H1 (cell line): ENCODE data around the gene TMEM232. TPM values are rescaled to one million over a fixed set of nuclear protein-coding genes. Genes with fewer than 3 reads are reported as not detected.
"Not testable (repeated sequence)": the region's sequence is repeated elsewhere in the genome, so short reads cannot be mapped to it uniquely, and the experiment has no call there.

ENCODE experiments used
- CTCF ChIA-PET: fragments of 300-600 bp; sonication (Branson Sonifier 250); formaldehyde crosslinking; loops from one replicate; lab custom pipeline; 2021; ENCODE audit not compliant: partially characterized antibody; lab: Charles Lee
- POLR2A ChIA-PET: fragments of 300-600 bp; sonication (Branson Sonifier 250); formaldehyde crosslinking; loops from one replicate; lab custom pipeline; 2021; ENCODE audit warnings: inconsistent platforms; ENCODE audit not compliant: partially characterized antibody; lab: Charles Lee
- DNase-seq, 2 experiments: peaks; one replicate each; pipeline versions ENCODE4 v3.0.0 to v3.0.0-alpha.2; 2010 to 2022; ENCODE audit warnings: low spot score in 2 of 2, low read depth in 1 of 2, mixed read lengths in 1 of 2
- FAIRE-seq: peaks from 2 replicates; lab custom pipeline; 2011; peaks lifted over from hg19 to GRCh38; lab: Jason Lieb, UNC
- H2AFZ ChIP-seq: 2 replicates; pipeline ENCODE4 v1.8.1; 2012; ENCODE audit warnings: low read length, inconsistent platforms
- H2AK5ac ChIP-seq: 2 replicates; pipeline ENCODE4 v1.6.1; 2013; ENCODE audit warnings: low read depth, low read length
- H2BK120ac ChIP-seq: replicated peaks from 2 replicates; pipeline ENCODE3; 2013; ENCODE audit warnings: low read depth, low read length, inconsistent platforms
- H2BK12ac ChIP-seq: 2 replicates; pipeline ENCODE4 v1.6.1; 2013; ENCODE audit warnings: low read depth, low read length
- H2BK15ac ChIP-seq: 2 replicates; pipeline ENCODE4 v1.6.1; 2013; ENCODE audit warnings: low read length
- H2BK20ac ChIP-seq: 2 replicates; pipeline ENCODE4 v1.6.1; 2013; ENCODE audit warnings: low read length
- H2BK5ac ChIP-seq: 2 replicates; pipeline ENCODE4 v1.6.1; 2013; ENCODE audit warnings: low read depth, low read length
- H3K14ac ChIP-seq: 2 replicates; pipeline ENCODE4 v1.6.1; 2013; ENCODE audit warnings: inconsistent platforms; ENCODE audit not compliant: insufficient read length
- H3K18ac ChIP-seq: 2 replicates; pipeline ENCODE4 v1.6.1; 2013; ENCODE audit warnings: low read length; ENCODE audit errors: extremely low read depth
- H3K23ac ChIP-seq: 2 replicates; pipeline ENCODE4 v1.6.1; 2013; ENCODE audit warnings: inconsistent platforms; ENCODE audit not compliant: insufficient read length
- H3K23me2 ChIP-seq: 2 replicates; pipeline ENCODE4 v1.6.1; 2013; ENCODE audit warnings: low read depth, low read length
- H3K27ac ChIP-seq: 2 replicates; pipeline ENCODE4 v1.6.1; 2011; ENCODE audit warnings: low read depth, low read length, inconsistent platforms
- H3K27me3 ChIP-seq, 4 experiments: replicated peaks in 1 of 4; 1 replicate in 1 of 4; 2 replicates in 3 of 4; pipeline versions ENCODE4 v1.6.1 to v1.8.1; 2011 to 2013; ENCODE audit warnings: low read length in 3 of 4, mild to moderate bottlenecking in 3 of 4, inconsistent platforms in 2 of 4, mixed read lengths in 2 of 4, moderate library complexity in 1 of 4; ENCODE audit not compliant: control insufficient read depth in 3 of 4, insufficient read depth in 3 of 4; ENCODE audit errors: extremely low read depth in 1 of 4
- H3K36me3 ChIP-seq, 4 experiments: 2 replicates each; pipeline versions ENCODE4 v1.6.1 to v1.8.1; 2011 to 2013; ENCODE audit warnings: mild to moderate bottlenecking in 4 of 4, low read length in 3 of 4, moderate library complexity in 2 of 4, control low read depth in 1 of 4, inconsistent platforms in 1 of 4; ENCODE audit not compliant: insufficient read depth in 4 of 4, control insufficient read depth in 2 of 4
- H3K4ac ChIP-seq: replicated peaks from 2 replicates; pipeline ENCODE3; 2013; ENCODE audit warnings: low read length, low read depth, mixed read lengths, inconsistent platforms; ENCODE audit not compliant: insufficient read length
- H3K4me1 ChIP-seq, 4 experiments: replicated peaks in 1 of 4; 1 replicate in 1 of 4; 2 replicates in 3 of 4; pipeline versions ENCODE4 v1.6.1 to v1.8.1; 2011 to 2013; ENCODE audit warnings: low read length in 3 of 4, inconsistent platforms in 2 of 4, mixed read lengths in 1 of 4; ENCODE audit not compliant: insufficient read depth in 4 of 4, control insufficient read depth in 3 of 4
- H3K4me2 ChIP-seq, 2 experiments: 2 replicates each; pipeline versions ENCODE4 v1.6.1 to v1.8.1; 2011 to 2013; ENCODE audit warnings: low read depth in 2 of 2, low read length in 2 of 2, control low read depth in 1 of 2, inconsistent platforms in 1 of 2, mild to moderate bottlenecking in 1 of 2; ENCODE audit not compliant: insufficient read depth in 1 of 2
- H3K4me3 ChIP-seq, 4 experiments: fragments of 200-600, 300-600 bp in 1 of 4; sonication (generic), shearing (Covaris generic), sonication (Bioruptor Twin) in 1 of 4; 2 replicates each; pipeline versions ENCODE4 v1.5.1 to v1.8.1; 2011 to 2016; ENCODE audit warnings: low read length in 4 of 4, low read depth in 3 of 4, control low read depth in 2 of 4, inconsistent platforms in 2 of 4, mild to moderate bottlenecking in 2 of 4, mixed read lengths in 1 of 4, moderate library complexity in 1 of 4; ENCODE audit not compliant: insufficient read depth in 2 of 4; ENCODE audit errors: extremely low read depth in 1 of 4
- H3K56ac ChIP-seq: replicated peaks from 2 replicates; pipeline ENCODE3; 2013; ENCODE audit warnings: low read depth, mild to moderate bottlenecking, mixed read lengths, low read length, inconsistent platforms; ENCODE audit not compliant: insufficient read length
- H3K79me1 ChIP-seq: 2 replicates; pipeline ENCODE4 v1.6.1; 2013; ENCODE audit warnings: low read depth, low read length, control low read depth
- H3K79me2 ChIP-seq, 2 experiments: 2 replicates each; pipeline versions ENCODE4 v1.6.1 to v1.8.1; 2012 to 2013; ENCODE audit warnings: low read length in 2 of 2, mild to moderate bottlenecking in 2 of 2, inconsistent platforms in 1 of 2; ENCODE audit not compliant: insufficient read depth in 2 of 2, control insufficient read depth in 1 of 2
- H3K9ac ChIP-seq, 4 experiments: replicated peaks in 1 of 4; 1 replicate in 1 of 4; 2 replicates in 3 of 4; pipeline versions ENCODE4 v1.6.1 to v1.8.1; 2011 to 2013; ENCODE audit warnings: low read depth in 3 of 4, low read length in 3 of 4, control low read depth in 2 of 4, mild to moderate bottlenecking in 2 of 4, moderate library complexity in 2 of 4, inconsistent platforms in 1 of 4; ENCODE audit errors: extremely low read depth in 1 of 4
- H3K9me3 ChIP-seq, 2 experiments: 2 replicates each; pipeline versions ENCODE4 v1.6.1 to v1.8.1; 2012 to 2013; ENCODE audit warnings: mild to moderate bottlenecking in 2 of 2, moderate library complexity in 2 of 2, control low read depth in 1 of 2, inconsistent platforms in 1 of 2, low read depth in 1 of 2, low read length in 1 of 2, mixed read lengths in 1 of 2; ENCODE audit not compliant: insufficient read depth in 2 of 2
- H4K20me1 ChIP-seq, 2 experiments: replicated peaks in 1 of 2; 2 replicates each; pipeline versions ENCODE3 to v1.8.1; 2011 to 2013; ENCODE audit warnings: inconsistent platforms in 2 of 2, low read length in 2 of 2, mild to moderate bottlenecking in 1 of 2; ENCODE audit not compliant: insufficient read depth in 2 of 2, control insufficient read depth in 1 of 2
- H4K5ac ChIP-seq: 2 replicates; pipeline ENCODE4 v1.6.1; 2013; ENCODE audit warnings: low read length, low read depth, mixed read lengths, inconsistent platforms; ENCODE audit not compliant: insufficient read length
- H4K8ac ChIP-seq: 2 replicates; pipeline ENCODE4 v1.8.0; 2013; ENCODE audit warnings: mild to moderate bottlenecking, moderate library complexity, low read length, inconsistent platforms; ENCODE audit not compliant: insufficient read depth; ENCODE audit errors: extremely low read depth
- H4K91ac ChIP-seq: replicated peaks from 2 replicates; pipeline ENCODE3; 2013; ENCODE audit warnings: low read length, mixed read lengths, inconsistent platforms; ENCODE audit not compliant: insufficient read length
- CTCF ChIP-seq, 3 experiments: IDR thresholded peaks; 1 replicate in 2 of 3; 2 replicates in 1 of 3; pipeline versions ENCODE4 v1.5.1 to v1.6.1; 2011; ENCODE audit warnings: low read length in 3 of 3, mild to moderate bottlenecking in 3 of 3, inconsistent platforms in 2 of 3, low read depth in 1 of 3, moderate library complexity in 1 of 3; ENCODE audit not compliant: insufficient read depth in 1 of 3; ENCODE audit errors: control extremely low read depth in 1 of 3
- WGBS, 2 experiments: shearing (Covaris generic) in 1 of 2; methylation state at CpG; one replicate each; pipeline versions ENCODE4 v1.1.6 to v1.1.7; 2013 to 2015; ENCODE audit warnings: low lambda C conversion rate in 2 of 2, mixed read lengths in 2 of 2, inconsistent platforms in 1 of 2, low coverage in 1 of 2, missing lambda C conversion rate in 1 of 2; ENCODE audit not compliant: insufficient replicate concordance in 2 of 2, insufficient coverage in 1 of 2, insufficient read length in 1 of 2; ENCODE audit errors: extremely low coverage in 1 of 2, missing lambda C conversion rate in 1 of 2; 5-methylcytosine and 5-hydroxymethylcytosine counted together
- polyA plus RNA-seq, 7 experiments: library from polyadenylated mRNA; depleted of rRNA in 3 of 7; stranded (reverse) in 5 of 7; unstranded in 2 of 7; fragments of >200 nt in 5 of 7; fragments of 200-250 nt in 2 of 7; gene quantifications; 1 replicate in 5 of 7; 2 replicates in 1 of 7; 4 replicates in 1 of 7; pipeline versions ENCODE4 v1.2.1 to v1.2.3, GENCODE V29; 2011 to 2013; ENCODE audit warnings: missing spikeins in 2 of 7, mixed read lengths in 2 of 7
- total RNA-seq: library from RNA; stranded (reverse); fragmentation: NEBNext Ultra II Directional; extraction: Animal tissue kit (Norgen Biotek cat#: 25700); gene quantifications from 2 replicates; pipeline ENCODE4 v1.2.1, GENCODE V29; 2021

The TMEM232 gene
- total and polyA plus RNA-seq, 2 of the 8 experiments (the other 6 are each of a cell fraction or from before 2014, with no cell fraction given) = 0.38 to 1.3 TPM

GRCh38 chr5:110692669-110693068 lies 33.8 kb downstream of the TMEM232 start:
- H2AFZ ChIP-seq = peak overlapping the region; percentile 70; the same call in 1 of the 2 replicates
- H3K9ac ChIP-seq, H3K23me2 ChIP-seq, H3K27me3 ChIP-seq, H2AK5ac ChIP-seq, H3K23ac ChIP-seq, H4K8ac ChIP-seq, H3K4me2 ChIP-seq, H2BK20ac ChIP-seq, H3K18ac ChIP-seq, H3K56ac ChIP-seq, H3K14ac ChIP-seq, H3K27ac ChIP-seq, H3K79me2 ChIP-seq, H3K9me3 ChIP-seq, H4K5ac ChIP-seq, H2BK5ac ChIP-seq, H2BK15ac ChIP-seq, H3K36me3 ChIP-seq, FAIRE-seq, H4K91ac ChIP-seq, H3K79me1 ChIP-seq, H4K20me1 ChIP-seq, H3K4me1 ChIP-seq, H3K4ac ChIP-seq, H2BK120ac ChIP-seq, H3K4me3 ChIP-seq, H2BK12ac ChIP-seq: not testable (repeated sequence)
- CTCF ChIA-PET = interaction anchor here (1.9 kb wide), 1 partner anchor 10 kb away, joined by 6 read pairs; no protein-coding TSS in a partner anchor
- TF ChIP-seq CTCF (IDR thresholded peaks at IDR 0.05; ENCODE audit: control extremely low read depth in 1 of 3, insufficient read depth in 1 of 3, low read depth in 1 of 3, low read length in 3 of 3) = peak in 1 of 3 experiments; percentile 12; a peak in 1 of 4 replicates
- POLR2A ChIA-PET = interaction anchor here (0.6 kb wide), 1 partner anchor 333 kb away, joined by 3 read pairs; no protein-coding TSS in a partner anchor
- DNase-seq = peak in 1 of 2 experiments; percentile 57
- WGBS, 2 experiments = 85% methylated on average over 5 of the region's 5 CpGs; no CpG with 5 or more reads in 1 of the 2 experiments
